GM19467 (cell line): ENCODE results near the gene KCNC1.

Experiments used
- ATAC-seq: cut with Tn5 transposase; IDR thresholded peaks from one replicate; pipeline ENCODE4 v1.9.1; 2021; ENCODE audit warnings: mild to moderate bottlenecking, moderate library complexity; ENCODE audit not compliant: unreplicated experiment

Gene KCNC1

GRCh38 chr11:17786824-17787525 lies 52.4 kb downstream of the KCNC1 start:
- ATAC-seq: no peak

- ATAC-seq: no peak
Observed at GRCh38 chr11:17788084-17788483, 53.5 kb downstream of the KCNC1 start.

DNA sequence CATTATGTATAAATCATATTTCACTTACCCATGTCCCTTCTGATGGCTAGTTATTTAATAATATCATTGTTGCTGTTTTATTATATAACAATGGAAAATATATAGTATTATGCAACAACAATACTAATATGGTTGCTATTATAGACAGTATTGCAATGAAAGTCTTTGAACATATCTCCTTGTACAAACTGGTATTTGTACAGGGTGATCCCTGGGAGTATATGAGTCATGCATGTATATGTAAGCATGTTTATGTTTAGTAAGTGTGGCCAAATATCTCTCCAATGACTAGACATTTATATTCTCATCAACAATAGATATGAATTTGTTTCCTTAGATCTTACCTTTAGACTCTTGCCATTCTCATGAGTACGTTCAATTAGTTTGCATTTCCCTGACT lies 55.9 kb downstream of the KCNC1 start:
- no peak for ATAC-seq

DNA sequence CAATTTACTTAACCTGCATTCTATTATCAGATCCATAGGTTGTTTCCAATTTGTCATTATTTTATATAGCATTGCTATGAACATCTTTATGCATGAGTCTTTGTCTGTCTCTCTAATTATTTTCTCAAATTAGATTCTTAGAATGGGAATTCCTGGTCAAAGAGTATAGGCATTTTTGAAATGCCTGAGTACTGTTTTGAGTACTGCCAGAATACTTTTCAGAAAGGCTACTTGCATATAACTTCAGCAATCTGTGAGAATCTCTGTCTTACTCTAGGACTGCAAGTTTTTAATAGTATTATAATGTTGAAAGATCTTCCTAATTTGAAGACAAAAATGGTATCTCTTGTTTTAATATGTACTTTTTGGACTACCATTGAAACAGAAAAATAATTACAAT lies 56.6 kb downstream of the KCNC1 start:
- ATAC-seq: no peak

DNA sequence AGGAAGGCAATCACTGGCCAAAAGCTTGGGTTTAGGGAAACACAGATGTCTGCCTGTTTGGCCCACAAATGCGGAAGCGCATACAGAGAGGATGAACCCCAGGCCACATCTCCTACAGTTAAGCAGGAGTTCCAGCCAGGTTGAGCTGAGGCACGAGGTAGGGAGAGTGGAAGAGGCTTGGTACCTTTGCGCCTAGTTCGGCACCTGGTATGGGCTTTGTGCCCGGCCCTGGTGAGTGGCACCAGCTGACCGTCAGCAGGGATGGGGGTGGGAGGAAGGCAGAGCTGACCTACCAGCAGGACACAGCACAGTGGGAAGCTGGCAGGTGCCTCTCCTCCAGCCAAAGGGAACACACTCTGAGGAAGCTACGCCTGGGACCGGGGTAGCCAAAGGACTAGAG lies 57.6 kb downstream of the KCNC1 start:
- no peak for ATAC-seq

DNA sequence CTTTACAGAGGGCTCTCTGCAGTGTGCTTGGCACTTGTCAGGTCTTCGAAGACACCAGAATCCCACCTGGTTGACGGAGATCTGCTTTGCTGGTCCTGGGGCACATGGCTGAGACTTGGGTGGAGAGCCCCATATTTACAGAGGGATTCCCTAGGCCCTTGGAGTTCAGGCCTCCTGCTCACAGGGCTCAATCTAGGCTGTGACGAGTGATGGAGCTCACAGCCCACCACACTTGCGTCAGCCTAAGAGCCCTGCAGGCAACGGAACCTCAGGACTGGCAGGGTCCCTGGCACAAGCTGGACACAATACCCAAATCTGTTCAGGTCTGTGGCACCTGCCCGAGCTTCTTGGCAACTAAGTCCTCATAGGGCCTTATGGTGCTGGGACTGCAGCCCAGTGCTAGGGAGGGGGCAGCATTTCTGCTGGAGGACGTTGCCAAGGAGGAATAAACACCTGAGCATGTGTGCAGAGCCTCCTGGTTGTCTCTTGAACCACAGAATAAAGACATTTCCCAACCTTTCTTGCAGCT lies 59.1 kb downstream of the KCNC1 start:
- ATAC-seq: no peak

DNA sequence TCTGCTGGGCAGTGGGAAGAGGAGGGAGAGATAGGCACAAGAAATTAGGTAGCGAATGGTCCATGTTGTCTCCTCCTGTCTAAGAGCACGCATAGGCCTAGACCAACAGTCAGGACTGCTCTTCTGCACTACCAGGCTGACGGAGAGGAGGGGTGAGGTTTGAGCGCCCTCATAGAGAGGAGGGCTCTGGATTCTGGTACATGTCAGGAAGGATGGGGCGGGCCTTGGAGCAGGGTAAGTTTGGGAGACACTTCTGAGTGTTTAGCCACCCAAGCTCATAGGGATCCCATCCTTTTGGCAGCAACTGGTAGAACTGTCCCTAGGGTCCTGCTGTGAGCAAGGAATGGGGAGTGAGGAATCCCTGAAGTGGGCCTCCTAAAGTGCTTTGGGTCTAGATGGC lies 60.4 kb downstream of the KCNC1 start:
- ATAC-seq: no peak

GRCh38 chr11:17796154-17796553 lies 61.6 kb downstream of the KCNC1 start:
- ATAC-seq: no peak

DNA sequence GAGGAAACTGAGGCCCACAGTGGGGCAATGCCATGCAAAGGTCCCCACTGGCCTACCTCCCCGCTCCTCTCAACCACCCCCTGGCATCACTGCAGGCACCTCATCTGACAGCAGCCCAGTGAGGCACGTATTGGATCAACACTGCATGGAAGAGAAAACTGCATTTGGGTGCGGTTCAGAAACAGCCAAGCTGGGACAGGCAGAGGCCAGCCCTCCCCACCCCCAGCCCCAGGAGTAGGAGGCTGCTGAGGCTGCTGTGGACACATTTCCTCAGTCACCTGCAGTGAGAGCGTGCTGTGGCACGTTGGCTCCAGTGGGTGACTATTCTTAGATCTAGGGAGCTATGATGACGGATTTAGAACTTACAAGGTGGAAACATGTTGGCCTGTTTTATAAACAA lies 63.7 kb downstream of the KCNC1 start:
- no peak for ATAC-seq

DNA sequence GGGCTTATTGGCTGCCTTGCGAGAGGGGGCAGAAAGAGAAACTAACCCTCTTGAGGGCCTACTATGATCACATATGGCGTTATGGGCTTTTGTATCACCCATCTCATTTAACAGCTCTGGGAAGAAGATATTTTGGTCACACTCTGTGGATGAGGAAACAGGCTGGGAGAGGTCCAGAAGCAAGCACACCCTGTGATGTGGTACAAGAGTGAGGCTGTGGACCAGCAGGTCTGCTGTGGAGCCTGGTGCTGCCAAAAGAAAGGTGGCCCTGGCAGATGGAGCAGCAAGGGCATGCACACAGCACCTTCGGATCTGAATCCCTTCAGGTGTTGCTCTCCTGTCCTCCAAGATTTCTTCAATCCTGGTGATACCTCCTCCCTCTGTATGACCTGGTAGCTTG lies 64.1 kb downstream of the KCNC1 start:
- ATAC-seq: no peak

DNA sequence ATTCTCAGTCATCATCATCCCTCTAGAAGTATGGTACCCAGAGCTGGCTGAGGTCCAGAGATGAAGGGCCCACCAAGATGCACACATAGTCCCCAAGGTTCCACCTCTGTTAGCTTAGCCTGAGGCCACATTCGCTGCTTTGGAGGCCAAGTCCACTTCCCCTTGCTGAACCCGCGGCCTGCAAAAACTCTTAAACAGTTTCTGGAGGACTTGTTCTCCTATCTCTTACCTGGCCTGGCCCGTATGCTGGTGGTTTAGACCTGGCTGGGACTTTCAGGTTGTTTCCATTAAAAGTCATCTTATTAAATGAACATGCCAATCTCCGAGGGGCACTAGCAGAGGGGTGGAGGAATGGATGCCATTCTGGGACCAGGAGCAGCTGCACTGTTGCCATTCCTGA lies 64.6 kb downstream of the KCNC1 start:
- ATAC-seq: no peak

DNA sequence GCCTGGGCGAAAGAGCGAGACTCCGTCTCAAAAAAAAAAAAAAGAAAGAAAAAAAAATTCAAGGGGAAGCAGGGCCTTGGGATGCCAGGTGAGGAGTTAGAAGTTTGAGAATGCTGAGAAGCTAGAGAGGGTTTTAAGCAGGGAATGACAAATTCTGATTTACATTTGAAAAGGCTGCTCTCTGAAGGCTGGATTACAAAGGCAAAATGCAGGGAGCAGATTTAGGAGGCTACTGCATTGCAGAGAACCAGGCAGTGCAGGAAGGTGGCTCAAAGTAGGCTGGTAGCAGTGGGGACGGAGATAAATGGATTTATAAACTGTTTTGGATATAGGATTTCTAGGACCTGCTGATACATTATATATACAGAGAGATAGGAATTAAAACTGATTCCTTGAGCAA lies 66.6 kb downstream of the KCNC1 start:
- no peak for ATAC-seq

GRCh38 chr11:17802491-17802890 lies 67.9 kb downstream of the KCNC1 start:
- ATAC-seq: no peak

DNA sequence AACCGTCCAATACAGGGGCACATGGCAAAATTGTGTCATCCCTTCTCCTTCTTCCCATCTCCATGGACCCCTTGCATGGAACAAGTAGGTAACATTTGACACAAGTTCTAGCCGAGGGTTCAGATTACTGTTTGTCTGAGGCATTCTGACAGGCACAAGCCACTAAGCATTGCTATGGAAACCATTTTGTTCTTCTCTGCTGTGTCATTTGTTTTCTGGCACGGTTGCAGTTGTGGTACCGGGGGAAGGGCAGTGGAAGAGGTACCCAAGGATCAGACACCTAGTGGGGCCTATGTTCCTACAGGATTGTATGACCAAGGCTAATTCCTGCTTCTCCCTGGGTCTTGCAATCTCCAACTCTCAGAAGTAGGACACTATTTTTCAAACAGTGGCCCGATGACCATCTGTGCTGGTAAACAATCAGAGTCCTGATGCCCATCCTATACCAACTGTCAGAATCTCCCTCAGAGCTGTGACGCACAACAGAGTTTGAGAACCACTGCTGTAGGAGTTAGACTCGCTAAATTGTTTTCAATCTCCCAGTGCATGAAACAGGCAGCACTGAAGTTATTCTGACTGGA lies 69.3 kb downstream of the KCNC1 start:
- no peak for ATAC-seq

- ATAC-seq: no peak
Observed at GRCh38 chr11:17805043-17805442, 70.5 kb downstream of the KCNC1 start.

GRCh38 chr11:17805873-17806272 lies 71.3 kb downstream of the KCNC1 start:
- ATAC-seq: no peak

- ATAC-seq: no peak
Observed at GRCh38 chr11:17807034-17807433, 72.5 kb downstream of the KCNC1 start.

- ATAC-seq: no peak
Observed at GRCh38 chr11:17810041-17810440, 75.5 kb downstream of the KCNC1 start.

GRCh38 chr11:17810746-17811145 lies 76.2 kb downstream of the KCNC1 start:
- no peak for ATAC-seq

DNA sequence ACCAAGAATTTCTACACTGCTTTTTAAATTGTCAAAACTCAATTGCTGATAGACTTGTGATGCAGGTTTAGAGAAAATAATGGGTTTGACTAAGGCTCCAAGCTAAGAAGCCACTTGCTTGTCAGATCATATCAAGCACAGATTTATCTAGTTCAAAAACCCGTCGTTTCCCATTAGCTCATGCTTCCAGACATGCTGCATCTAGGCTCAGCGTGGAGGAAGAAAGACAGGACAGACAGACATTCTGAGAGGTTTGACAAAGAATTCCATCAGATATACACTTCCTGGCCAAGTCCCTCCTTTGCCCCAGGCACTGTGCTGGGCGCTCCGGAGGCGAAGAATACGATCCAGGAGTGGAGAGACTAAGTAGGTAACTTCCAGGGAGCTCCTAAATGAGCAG lies 76.8 kb downstream of the KCNC1 start:
- no peak for ATAC-seq

GRCh38 chr11:17812091-17812864 lies 77.7 kb downstream of the KCNC1 start:
- ATAC-seq: no peak

DNA sequence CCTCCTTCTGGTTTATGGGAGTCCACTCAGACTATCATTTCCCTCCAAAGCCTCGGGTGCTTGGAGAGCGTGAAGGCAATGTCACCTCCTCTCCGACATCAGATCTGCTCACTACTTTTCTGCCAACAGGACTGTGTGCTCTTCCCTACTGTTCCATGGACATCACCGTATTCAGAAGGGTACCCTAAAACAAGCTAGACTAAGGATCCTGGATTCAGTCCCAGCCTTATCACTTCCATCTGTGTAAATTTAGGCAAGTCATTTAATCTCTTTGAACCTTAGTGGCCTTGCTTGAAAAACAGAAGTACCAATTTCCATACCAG lies 78.2 kb downstream of the KCNC1 start:
- ATAC-seq: no peak
